HG03103 (cell line): ENCODE data around the gene PSMA7.

Experiments used
- ATAC-seq: cut with Tn5 transposase; IDR thresholded peaks from one replicate; pipeline ENCODE4 v1.9.1; 2021; ENCODE audit warnings: low read depth; ENCODE audit not compliant: unreplicated experiment

Gene PSMA7

DNA sequence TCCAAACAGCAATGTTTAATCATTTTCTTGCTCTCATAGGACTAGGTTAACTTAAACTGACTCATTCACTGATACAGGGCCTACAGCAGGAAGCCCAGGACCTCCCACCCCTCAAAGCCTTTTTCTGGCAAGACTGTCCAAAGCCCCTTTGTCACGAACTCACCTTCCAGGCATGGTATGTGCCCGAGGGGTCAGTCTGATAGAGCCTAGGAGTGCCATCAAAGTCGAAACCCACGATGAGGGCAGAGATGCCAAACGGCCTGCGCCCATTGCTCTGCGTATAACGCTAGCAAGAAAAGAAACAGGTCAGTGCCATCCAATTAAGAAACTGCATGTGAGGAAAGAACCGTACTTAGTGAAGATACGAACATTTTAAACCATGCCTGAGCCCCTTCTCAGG, 4.3 kb downstream of the PSMA7 start:
- ATAC-seq: no peak

DNA sequence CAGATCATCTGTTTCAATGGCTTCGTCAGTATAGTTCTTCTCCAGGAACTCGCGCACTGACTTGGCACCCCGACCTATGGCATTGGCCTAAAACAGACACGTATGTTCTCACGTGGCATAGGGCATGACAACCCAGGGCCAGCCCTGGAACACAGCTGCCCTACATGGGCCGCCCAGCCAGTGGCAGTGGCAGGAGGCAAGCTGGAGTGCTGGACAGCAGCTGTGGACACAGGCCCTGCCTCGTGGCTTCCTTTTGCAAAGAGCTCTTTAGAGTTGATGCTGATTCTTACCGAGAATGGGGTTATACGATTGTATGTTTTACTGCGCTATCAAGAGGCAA, 5.0 kb downstream of the PSMA7 start:
- no peak for ATAC-seq

DNA sequence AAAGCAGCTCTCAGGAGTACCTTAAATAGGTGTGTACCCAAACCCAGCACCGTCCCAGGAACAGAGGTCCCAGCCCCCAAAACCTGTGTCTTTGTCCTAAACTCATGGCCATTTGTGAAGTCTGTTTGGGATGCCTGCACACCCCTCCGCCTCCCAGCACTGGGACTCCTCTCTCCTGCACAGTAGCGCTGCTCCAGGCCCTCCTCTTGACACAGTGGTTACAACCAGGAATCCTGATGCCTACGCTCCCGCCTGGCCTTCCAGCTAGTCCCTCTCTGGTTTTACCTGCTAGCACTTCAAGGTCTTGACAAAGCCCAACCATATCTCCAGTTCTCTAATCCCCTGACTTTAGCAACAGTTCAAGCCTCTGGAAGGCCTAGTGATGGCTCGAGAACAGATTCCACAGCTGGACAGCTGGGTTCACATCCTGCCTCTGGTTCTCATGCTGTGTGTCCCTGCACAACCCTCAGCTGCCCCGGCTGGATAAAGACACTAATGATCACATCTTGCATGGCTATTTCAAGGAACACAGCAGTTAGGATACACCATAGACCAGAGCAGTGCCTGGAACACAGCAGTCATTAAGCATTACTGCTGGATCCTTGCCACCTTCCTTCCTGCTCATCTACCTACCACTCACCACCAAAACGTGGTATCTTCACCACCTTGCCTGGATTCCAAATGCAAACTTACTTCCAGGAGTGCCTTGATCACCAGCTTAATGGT, 5.6 kb downstream of the PSMA7 start:
- ATAC-seq: no peak

DNA sequence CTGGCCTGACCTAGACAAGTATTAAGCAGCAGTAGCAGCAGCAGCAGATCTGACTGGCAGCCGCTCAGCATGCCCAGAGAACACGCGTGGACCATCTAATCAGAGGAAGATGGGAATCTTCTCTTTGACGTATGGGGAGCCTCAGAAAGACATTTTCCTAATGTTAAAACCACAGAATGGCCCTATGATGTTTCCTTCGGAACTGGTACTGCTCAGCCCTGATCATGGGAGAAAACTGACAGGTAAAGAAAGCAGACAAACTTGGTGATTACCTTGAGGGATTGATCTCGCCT, 6.2 kb downstream of the PSMA7 start:
- no peak for ATAC-seq

DNA sequence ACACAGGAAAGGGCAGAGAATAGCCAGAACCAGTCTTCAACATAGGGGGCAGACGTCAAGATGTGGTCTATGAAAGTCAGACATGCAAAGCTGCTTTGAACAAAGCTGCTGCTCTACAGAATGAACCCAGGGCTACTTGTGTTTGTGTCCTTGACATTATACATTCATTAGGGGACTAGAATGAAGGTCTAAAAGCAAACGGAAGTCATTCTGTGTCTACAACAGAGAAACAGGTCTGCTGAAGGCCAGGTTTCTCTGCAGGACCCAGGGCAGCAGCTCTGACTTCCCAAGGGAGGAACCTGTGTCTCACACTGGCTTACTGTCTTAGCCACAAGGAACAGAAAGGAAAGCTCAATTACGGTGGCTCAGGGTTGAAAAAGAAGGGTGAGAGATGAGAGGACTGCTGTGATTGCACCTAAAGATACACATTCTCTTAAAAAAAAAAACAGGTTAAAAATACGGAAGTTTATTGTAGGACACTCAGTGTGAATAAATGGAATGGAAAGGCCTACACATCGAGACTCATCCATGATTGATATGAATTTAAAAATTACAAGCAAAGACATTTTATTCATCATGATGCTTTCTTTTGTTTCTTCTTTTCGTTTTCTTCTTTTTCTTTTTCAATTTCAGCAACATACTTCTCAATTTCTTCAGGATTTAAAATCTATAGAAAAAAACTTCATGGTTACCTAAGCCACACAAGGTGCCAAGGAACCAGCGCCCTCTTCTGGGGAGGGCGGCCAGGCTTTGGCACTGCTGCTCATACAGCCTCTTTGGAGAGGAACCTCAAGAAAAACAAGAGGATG, 6.7 kb downstream of the PSMA7 start:
- ATAC-seq: no peak

DNA sequence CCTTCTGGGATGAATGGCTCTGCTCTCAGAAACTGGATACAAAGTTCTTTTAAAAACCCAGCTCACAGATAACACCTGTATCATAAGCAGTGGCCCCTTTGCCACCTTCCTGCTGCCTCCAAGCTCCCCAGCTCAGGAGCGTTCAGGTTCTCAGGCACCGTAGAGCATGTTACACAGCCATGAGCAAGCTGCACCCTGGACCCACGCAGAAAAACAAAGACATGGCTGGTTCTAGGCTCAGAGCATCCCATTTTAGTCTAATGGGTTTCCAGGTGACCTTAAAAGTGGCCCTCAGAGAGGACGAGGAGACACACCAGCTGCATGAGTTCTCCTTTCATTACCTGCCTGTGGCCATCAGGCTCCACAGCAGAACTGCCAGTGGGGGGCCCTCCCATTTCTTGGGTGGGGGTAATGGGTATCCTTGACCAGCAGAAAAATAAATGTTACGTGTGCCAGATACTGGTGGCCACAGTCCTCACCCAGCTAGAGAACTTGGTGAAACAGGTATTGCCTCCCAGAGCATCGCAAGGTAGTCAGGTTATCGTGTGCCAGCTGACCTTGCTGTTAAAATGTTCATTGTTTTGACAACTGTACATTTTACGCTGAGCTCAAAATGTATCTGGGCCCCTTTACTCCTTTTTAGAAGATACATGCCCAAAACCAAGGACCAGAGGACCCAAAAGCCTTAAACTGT, 7.5 kb downstream of the PSMA7 start:
- no peak for ATAC-seq

DNA sequence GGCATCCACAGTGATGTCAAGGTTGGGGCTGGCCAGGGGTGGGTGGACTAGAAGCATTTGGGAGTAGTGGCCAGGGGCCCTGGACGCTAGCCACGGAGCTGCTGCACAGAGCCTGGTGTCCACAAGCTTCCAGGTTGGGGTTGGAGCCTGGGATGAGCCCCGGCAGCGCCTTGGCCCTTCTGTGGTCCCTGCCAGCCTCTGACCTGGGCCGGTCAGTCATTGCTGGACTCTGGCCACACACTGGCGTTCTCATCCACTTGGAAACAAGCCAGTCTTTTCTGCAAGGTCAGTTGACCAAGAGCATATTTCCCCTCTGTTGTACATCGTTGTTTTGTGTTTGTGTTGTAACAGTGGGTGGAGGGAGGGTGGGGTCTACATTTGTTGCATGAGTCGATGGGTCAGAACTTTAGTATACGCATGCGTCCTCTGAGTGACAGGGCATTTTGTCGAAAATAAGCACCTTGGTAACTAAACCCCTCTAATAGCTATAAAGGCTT, 8.4 kb downstream of the PSMA7 start:
- ATAC-seq: no peak

DNA sequence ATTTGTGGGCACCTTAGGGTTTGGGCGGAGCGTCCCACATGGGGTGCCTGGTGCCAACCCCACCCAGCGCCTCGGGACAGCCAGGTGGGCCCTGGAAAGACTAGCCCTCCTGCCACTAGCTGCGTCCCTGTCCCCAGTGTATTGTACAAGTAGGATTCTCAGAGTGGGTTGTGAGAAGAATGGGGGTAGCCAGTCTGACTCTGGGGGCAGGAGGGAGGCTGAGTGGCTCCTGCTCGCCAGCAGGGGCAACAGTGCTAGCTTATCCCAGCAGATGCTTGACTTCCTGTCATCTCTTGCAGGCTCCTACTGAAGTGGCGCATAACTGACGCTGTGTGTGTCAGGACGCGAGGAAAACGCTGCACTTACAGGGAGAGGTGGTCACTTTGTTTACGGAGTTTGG, 9.3 kb downstream of the PSMA7 start:
- no peak for ATAC-seq

DNA sequence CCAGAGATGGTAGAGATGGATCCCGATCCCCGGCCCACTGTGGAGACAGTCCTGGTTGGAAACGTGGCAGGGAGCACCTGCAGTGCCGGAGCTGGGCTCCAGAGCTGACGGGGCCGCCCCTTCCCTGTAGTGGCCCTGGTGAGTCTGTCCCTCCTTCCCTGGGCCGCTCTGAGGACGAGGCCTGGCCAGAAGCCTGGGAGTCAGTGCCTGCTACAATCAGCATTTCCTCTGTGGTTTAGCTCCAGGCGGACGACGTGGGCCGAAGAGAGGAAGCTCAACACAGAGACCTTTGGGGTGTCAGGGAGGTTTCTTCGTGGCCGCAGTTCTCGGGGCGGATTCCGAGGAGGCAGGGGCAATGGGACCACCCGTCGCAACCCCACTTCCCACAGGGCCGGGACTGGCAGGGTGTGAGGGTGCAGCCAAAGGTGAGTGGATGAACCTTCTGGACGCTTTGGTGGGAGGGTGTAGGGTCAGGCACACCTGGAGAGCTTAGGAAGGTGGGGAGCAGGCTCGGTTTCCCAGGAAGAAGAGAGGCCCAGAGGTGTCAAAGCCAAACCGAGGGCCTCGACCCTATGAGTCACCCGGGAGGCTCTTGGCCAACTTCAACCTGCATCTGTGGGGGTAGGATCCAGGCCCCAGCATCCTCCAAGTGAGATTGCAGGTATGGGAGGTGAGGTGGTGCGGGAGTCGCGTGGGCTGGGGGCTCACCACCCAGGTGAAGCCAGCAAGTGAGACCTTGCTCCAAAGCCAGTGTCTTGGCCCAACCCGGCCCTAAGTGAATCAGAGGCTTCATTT, 9.9 kb downstream of the PSMA7 start:
- no peak for ATAC-seq

DNA sequence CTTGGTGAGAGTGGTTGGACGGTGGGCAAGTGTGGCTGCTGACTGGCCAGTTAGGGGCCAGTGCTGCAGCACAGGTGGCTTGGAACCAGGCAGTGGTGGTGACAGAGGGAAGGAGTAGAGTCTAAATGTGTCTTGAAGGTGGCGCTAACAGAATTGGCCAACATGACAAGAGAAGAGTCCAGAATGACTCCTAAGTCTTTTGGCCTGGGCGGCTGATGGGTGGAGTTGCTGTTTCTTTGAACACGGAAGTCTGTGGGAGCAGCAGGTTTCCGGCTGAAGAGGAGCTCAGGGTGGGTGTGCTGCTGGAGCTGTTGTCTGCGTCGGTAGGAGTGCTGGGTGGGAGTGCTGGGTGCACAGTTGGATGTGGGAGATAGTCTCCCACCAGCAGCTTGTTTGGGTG, 10.8 kb downstream of the PSMA7 start:
- no peak for ATAC-seq

DNA sequence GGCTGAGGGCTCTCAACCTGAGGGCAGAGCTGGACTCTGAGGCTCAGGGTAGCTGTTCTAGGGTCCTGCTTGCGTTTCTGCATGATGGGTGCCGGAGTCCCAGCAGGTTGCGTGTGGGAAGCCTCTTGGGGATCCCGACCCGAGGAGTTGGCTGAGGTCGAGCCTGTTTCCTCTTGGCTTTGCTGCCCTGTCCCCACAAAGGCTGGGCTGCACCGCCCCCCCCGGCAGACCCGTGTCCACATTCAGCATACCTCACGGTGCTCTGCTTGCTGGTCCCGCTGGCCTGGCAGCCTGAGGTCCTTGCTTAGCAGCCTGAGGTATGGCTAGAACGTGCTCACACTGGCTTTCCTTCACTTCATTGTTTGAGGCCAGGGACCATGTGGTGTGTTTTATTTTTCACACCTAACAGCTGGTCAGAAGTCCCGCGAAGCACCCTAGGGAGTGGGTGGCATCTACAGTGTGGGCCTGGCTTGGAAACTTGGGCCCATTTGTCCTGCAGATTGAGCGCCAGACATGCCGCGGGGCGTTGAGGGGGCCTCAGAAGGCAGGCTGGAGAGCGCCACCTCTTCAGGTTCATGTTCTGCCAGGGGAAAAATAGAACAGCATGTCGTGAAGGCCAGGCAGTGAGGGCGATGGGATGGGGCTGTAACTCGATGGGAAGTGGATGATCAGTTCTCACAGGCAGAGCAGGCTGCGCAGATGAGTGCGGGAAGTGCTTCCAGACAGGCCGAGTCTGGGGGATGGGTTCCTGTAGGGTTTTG, 11.5 kb downstream of the PSMA7 start:
- no peak for ATAC-seq

DNA sequence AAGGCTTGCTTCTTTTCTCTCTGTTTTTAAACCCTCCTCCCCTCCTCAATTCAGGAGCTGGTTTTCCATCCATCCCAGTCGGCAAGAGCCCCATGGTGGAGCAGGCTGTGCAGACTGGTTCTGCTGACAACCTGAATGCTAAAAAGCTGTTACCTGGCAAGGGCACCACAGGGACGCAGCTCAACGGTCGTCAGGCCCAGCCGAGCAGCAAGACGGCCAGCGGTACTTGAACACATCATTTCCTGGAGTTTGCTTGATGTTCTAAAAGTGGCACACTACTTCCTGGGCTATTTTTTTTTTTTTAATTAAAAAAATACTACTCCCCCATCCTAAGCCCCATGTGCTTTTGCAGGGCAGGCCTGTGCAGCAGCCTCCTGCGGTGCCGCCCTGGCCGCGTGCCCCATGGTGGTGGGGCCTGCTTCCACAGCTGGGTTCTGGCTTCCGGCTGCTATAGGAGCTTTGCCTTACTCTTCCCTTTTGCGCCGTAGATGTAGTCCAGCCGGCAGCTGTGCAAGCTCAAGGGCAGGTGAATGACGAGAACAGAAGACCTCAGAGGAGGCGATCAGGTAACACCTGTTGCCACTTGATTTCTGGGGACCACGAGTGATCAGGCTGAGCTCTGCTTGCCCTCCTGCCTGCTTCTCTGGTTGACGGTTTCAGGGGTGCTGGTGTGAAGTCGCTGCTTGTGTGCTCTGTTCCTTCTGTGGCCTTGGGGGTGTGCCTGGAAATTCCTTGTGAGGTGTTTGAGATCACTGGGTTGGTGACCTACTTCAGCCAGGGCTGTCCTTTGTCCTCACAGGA, 13.3 kb downstream of the PSMA7 start:
- no peak for ATAC-seq

DNA sequence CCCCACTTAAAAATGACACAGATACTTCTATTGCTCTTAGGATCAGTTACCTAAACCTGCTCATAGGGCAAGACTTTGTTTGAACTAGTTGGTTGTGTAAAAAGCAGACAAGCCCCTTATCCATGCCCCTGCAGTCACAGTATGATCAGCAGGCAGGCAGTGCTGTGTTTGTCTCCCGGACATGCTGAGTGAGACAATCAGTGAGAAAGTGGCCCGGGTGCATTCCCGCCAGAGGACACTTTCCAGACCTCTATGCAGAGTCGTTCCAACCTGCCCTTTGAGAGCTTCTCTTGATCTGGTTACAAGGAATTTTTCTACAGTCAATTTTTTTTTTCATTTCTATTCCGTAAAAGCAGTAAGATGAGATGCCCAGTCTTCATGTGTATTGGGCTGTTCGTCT, 14.7 kb downstream of the PSMA7 start:
- no peak for ATAC-seq

DNA sequence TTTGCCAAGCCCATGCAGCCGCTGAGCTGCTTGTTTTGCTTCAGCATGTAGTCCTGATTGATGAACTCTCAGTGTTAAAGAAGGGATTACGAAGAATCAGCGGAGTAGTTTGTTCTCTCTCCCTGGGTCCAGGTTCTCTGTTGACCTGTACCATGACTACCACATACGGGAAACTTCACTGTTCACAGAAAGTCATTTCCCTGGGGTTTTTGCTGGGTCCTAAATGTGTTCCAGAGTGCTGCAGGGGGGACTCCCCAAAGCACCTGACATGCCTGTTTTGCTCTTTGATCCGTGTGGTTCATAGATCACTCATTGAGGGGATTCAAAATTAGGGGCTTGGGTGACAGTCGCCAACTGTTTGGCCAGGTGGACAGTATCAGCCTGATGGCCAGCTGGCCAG, 15.4 kb downstream of the PSMA7 start:
- ATAC-seq: no peak

DNA sequence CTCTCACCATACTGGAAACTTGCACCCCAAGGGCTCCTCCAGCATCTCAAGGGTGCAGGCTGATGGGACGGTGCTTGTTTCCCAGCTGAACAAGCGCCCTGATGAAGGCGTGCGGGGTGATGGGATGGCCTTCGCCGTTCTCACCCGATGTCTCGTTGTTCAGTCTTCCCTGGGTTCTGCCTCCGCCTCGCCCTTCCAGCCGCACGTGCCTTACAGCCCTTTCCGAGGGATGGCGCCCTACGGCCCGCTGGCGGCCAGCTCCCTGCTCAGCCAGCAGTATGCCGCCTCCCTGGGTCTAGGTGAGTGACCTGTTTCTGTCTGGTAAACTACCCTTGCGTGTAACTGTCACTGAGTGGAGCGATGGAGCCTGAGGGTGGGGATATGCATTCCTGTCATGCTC, 17.1 kb downstream of the PSMA7 start:
- ATAC-seq: no peak

DNA sequence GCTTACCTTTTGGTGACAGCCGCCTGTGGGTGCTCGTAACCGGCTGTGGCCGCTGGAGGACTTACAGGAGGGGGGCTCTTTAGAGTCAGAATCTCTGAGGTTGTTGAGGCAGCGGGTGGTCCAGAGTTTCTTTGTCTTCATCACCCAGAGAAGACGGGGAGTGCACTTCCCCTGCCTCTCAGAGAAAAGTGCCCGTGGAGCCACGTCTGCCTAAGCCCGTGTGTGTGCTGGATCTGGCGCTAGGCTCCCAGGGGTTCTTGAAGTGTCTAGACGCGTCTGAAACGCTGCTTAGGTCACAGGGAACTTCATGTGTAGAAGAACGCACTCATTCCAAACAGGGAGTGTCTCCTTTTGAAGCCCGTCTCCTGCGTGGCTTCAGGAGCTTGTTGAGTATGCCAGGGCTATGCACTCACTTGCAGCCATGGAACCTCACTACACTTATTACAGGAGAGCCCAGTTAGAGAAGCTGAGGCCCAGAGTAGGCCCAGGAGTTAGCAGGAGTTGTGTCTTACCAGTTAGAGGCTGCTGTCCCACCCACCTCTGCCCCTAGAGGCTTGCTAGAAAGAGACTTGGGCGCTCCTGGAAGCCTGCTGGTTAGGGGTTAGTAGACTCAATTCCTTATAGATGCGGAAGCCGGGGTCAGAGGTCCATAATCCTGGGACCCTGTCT, 19.6 kb downstream of the PSMA7 start:
- ATAC-seq: no peak

DNA sequence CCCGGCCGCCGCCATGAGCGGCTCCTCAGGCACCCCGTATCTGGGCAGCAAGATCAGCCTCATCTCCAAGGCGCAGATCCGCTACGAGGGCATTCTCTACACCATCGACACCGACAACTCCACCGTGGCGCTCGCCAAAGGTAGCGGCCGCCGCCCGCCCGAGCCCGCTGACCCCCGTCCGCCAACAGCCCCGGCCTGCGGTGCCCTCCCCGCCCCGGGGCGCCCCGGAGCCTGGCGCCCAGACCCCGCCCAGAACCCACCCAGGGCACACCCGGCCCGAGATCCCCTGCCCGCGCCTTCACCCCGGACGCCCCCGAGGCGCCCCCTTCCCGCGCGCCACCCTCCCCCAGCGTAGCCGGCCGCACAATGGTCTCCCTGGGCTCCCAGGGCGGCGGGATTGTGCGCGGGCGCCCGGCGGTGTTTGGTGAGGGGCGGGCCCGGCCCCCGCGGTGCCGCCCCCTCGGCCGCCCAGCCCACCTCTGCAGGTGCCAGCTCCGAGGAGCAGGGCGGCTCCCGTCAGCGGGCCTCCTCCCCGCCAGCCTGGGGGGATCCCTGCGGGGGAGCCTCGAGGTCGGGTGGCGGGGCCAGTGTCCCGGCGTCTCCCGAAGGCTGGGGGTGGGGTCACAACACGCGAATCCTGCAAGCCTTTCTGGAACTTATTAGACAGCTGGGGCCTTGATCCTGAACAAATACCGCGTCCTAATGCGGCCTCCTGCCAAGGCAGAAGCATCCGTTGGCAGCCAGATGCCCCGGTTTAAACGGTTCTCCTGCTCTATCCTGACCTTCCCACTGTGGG, 20.3 kb downstream of the PSMA7 start:
- peak; percentile 22 for ATAC-seq
